Endothelial cell of umbilical vein (primary cell): ENCODE data around the gene DNAAF5. TPM values are rescaled to one million over a fixed set of nuclear protein-coding genes. Genes with fewer than 3 reads are reported as not detected.

Source experiments
- BruUV-seq: library from RNA; stranded (reverse); fragments of 400-500 nt; replicated peaks from 2 replicates; lab custom pipeline; 2021; lab: Mats Ljungman, UMichigan
- CTCF ChIA-PET: fragments of 300-600, 350-600 bp; sonication (Branson Sonifier 250); formaldehyde crosslinking; loops from one replicate; lab custom pipeline; 2021; ENCODE audit warnings: antibody characterized with exemption, inconsistent platforms; lab: Charles Lee
- POLR2A ChIA-PET: fragments of 300-600, 350-600 bp; sonication (Branson Sonifier 250); formaldehyde crosslinking; loops from one replicate; lab custom pipeline; 2021; ENCODE audit warnings: antibody characterized with exemption, inconsistent platforms; lab: Charles Lee
- DNase-seq: peaks from one replicate; pipeline ENCODE4 v3.0.0-alpha.2; 2011; ENCODE audit warnings: low read depth, low spot score
- FAIRE-seq: peaks from 2 replicates; lab custom pipeline; 2011; peaks lifted over from hg19 to GRCh38; lab: Jason Lieb, UNC
- H2AFZ ChIP-seq: 2 replicates; pipeline ENCODE4 v1.6.0; 2012; ENCODE audit warnings: low read depth, low read length, control low read depth, inconsistent platforms
- H3K27ac ChIP-seq: 2 replicates; pipeline ENCODE4 v1.5.1; 2011; ENCODE audit warnings: low read depth, mild to moderate bottlenecking, control low read depth, low read length, moderate library complexity; ENCODE audit not compliant: insufficient read depth
- H3K27me3 ChIP-seq, 2 experiments: 2 replicates each; pipeline versions ENCODE4 v1.6.0 to v1.6.1; 2011; ENCODE audit warnings: low read length in 2 of 2, mixed read lengths in 1 of 2; ENCODE audit not compliant: control insufficient read depth in 2 of 2, insufficient read depth in 2 of 2
- H3K36me3 ChIP-seq, 2 experiments: 2 replicates in 1 of 2; 3 replicates in 1 of 2; pipeline ENCODE4 v1.5.1; 2011; ENCODE audit warnings: low read length in 2 of 2, mild to moderate bottlenecking in 1 of 2, moderate library complexity in 1 of 2; ENCODE audit not compliant: control insufficient read depth in 2 of 2, insufficient read depth in 2 of 2; ENCODE audit errors: extremely low read depth in 1 of 2
- H3K4me1 ChIP-seq: 3 replicates; pipeline ENCODE4 v1.5.1; 2011; ENCODE audit warnings: mild to moderate bottlenecking, low read length; ENCODE audit not compliant: control insufficient read depth, insufficient read depth; ENCODE audit errors: extremely low read depth
- H3K4me2 ChIP-seq: 2 replicates; pipeline ENCODE4 v1.6.1; 2011; ENCODE audit warnings: low read length, control low read depth, mixed read lengths; ENCODE audit not compliant: insufficient read depth
- H3K4me3 ChIP-seq, 3 experiments: fragments of 200-600 bp in 1 of 3; sonication (generic), shearing (Covaris generic) in 1 of 3; replicated peaks in 1 of 3; 2 replicates each; pipeline ENCODE4 v1.5.1; 2011 to 2016; ENCODE audit warnings: control low read depth in 3 of 3, low read length in 3 of 3, mild to moderate bottlenecking in 2 of 3, inconsistent platforms in 1 of 3, low read depth in 1 of 3, moderate library complexity in 1 of 3; ENCODE audit not compliant: insufficient read depth in 1 of 3
- H3K79me2 ChIP-seq: 2 replicates; pipeline ENCODE4 v1.6.0; 2012; ENCODE audit warnings: low read length, inconsistent platforms; ENCODE audit not compliant: control insufficient read depth, insufficient read depth
- H3K9ac ChIP-seq: replicated peaks from 2 replicates; pipeline ENCODE3; 2011; ENCODE audit warnings: low read length, control low read depth; ENCODE audit not compliant: insufficient read depth; ENCODE audit errors: extremely low read depth
- H3K9me1 ChIP-seq: replicated peaks from 3 replicates; pipeline ENCODE4 v1.6.0; 2011; ENCODE audit warnings: mild to moderate bottlenecking, low read length; ENCODE audit not compliant: control insufficient read depth, insufficient read depth; ENCODE audit errors: extremely low read depth
- H3K9me3 ChIP-seq: replicated peaks from 2 replicates; pipeline ENCODE4 v1.5.1; 2012; ENCODE audit warnings: low read length, inconsistent platforms; ENCODE audit not compliant: control insufficient read depth, insufficient read depth
- H4K20me1 ChIP-seq: replicated peaks from 2 replicates; pipeline ENCODE3; 2011; ENCODE audit warnings: mild to moderate bottlenecking, low read length; ENCODE audit not compliant: control insufficient read depth, insufficient read depth; ENCODE audit errors: extremely low read depth
- CTCF ChIP-seq, 2 donors: IDR thresholded peaks; 1 replicate in 1 of 2; 2 replicates in 1 of 2; pipeline ENCODE4 v1.5.1; 2011; ENCODE audit warnings: low read length in 2 of 2, mild to moderate bottlenecking in 2 of 2, moderate library complexity in 2 of 2, control low read depth in 1 of 2, inconsistent platforms in 1 of 2, low read depth in 1 of 2; ENCODE audit not compliant: insufficient read depth in 1 of 2; ENCODE audit errors: extremely low read depth in 1 of 2
- EZH2 ChIP-seq: IDR thresholded peaks from 2 replicates; pipeline ENCODE4 v1.6.1; 2012; ENCODE audit warnings: borderline replicate concordance, low read depth, mild to moderate bottlenecking, moderate library complexity, low read length, inconsistent platforms; ENCODE audit not compliant: severe bottlenecking
- FOS ChIP-seq: IDR thresholded peaks from 2 replicates; pipeline ENCODE4 v1.6.1; 2011; ENCODE audit warnings: mild to moderate bottlenecking, low read length, moderate library complexity, borderline replicate concordance; ENCODE audit not compliant: insufficient read depth
- GATA2 ChIP-seq: IDR thresholded peaks from 2 replicates; pipeline ENCODE4 v1.7.0; 2011; ENCODE audit warnings: low read depth, mild to moderate bottlenecking, moderate library complexity, mixed read lengths, low read length; ENCODE audit not compliant: insufficient read length, insufficient read depth
- JUN ChIP-seq: IDR thresholded peaks from 2 replicates; pipeline ENCODE4 v1.6.1; 2011; ENCODE audit warnings: borderline replicate concordance, low read depth; ENCODE audit not compliant: insufficient read length, insufficient read depth
- MAX ChIP-seq: IDR thresholded peaks from 2 replicates; pipeline ENCODE4 v1.6.1; 2011; ENCODE audit not compliant: insufficient read depth, insufficient read length
- MYC ChIP-seq: IDR thresholded peaks from one replicate; pipeline ENCODE4 v1.6.1; 2011; ENCODE audit warnings: mild to moderate bottlenecking, low read depth, low read length
- POLR2A ChIP-seq: IDR thresholded peaks from 2 replicates; pipeline ENCODE4 v1.6.1; 2012; ENCODE audit warnings: low read depth, mild to moderate bottlenecking, control low read depth, low read length
- POLR2AphosphoS5 ChIP-seq: IDR thresholded peaks from 2 replicates; pipeline ENCODE4 v1.6.1; 2012; ENCODE audit warnings: low read depth, mild to moderate bottlenecking, control low read depth, low read length, moderate library complexity; ENCODE audit not compliant: insufficient read depth
- dilution Hi-C: fragments of 300-500 bp; cut with MboI; formaldehyde crosslinking; loops from one replicate; pipeline ENCODE4 v1.15.0; 2019; ENCODE audit warnings: low sequenced_read_pairs; ENCODE audit not compliant: extremely low pct_ligation_motif_present
- intact Hi-C: fragments of 100-400 bp; cut with micrococcal nuclease; formaldehyde crosslinking; loops from one replicate; pipeline ENCODE4 v1.10.0; 2022
- polyA plus RNA-seq, 4 experiments: library from polyadenylated mRNA; depleted of rRNA in 3 of 4; stranded (reverse) in 3 of 4; unstranded in 1 of 4; fragments of >200 nt; gene quantifications; 2 replicates each; pipeline versions ENCODE4 v1.2.1 to v1.2.3, GENCODE V29; 2011 to 2012; ENCODE audit warnings: missing spikeins in 1 of 4
- total RNA-seq: library from RNA; stranded (reverse); gene quantifications from 2 replicates; pipeline ENCODE4 v1.2.3, GENCODE V29; 2021

Gene DNAAF5
- total and polyA plus RNA-seq, 2 donors (not counting 3 experiments of a cell fraction or from before 2014, with no cell fraction given): 49.3 to 65.5 TPM

DNA sequence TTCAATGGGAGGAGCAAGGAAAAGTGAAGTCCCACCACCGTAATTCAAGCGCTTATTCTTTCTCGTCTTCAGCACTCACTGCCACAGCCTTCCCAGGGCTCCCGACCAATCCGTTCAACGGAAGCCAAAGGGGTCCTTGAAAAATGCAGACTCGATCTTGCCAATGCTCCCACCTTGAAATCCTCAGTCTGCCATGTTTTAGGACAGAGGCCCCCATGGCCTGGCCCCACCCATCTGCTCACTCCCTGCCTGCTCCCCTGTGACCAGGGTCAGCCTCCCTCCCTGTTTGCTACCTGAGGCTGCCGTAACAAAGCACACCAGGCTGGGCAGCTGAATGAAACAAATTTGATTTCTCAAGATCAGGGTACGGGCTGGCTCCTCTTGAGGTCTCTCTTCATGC, 3.0 kb upstream of the DNAAF5 start:
- Histone ChIP-seq H3K4me1 (peaks cover 15% of the 10 kb centered on the region), H2AFZ (no peak overlapping the region), H4K20me1 (no peaks in the 10 kb centered on the region), H3K36me3 (no peaks in the 10 kb centered on the region), H3K4me3 (no peak overlapping the region), H3K9ac (no peak overlapping the region), H3K27ac (no peak overlapping the region), H3K79me2 (peaks cover 10% of the 10 kb centered on the region), H3K9me3 (no peaks in the 10 kb centered on the region), H3K9me1 (no peaks in the 10 kb centered on the region), H3K4me2 (no peak overlapping the region), H3K27me3 (no peaks in the 10 kb centered on the region)
- no TSS peak for BruUV-seq
- ChIA-PET POLR2A (no interaction called here), CTCF (no interaction called here)
- TF ChIP-seq FOS: no peak
- no peak for TF ChIP-seq POLR2A
- TF ChIP-seq JUN: no peak
- no peak for TF ChIP-seq GATA2
- no peak for TF ChIP-seq EZH2
- no peak for TF ChIP-seq MYC
- no peak for TF ChIP-seq CTCF (IDR thresholded peaks at IDR 0.05; ENCODE audit: extremely low read depth in 1 of 2, insufficient read depth in 1 of 2, low read depth in 1 of 2, low read length in 2 of 2)
- no peak for TF ChIP-seq POLR2AphosphoS5
- TF ChIP-seq MAX: no peak
- dilution Hi-C loops: no loop called here
- intact Hi-C loops: no loop called here
- FAIRE-seq (no peak), DNase-seq (no peak)
